ENCODE results near the gene CIROP. TPM values are rescaled to one million over a fixed set of nuclear protein-coding genes. Genes with fewer than 3 reads are reported as not detected.

CIROP gene, protein sequence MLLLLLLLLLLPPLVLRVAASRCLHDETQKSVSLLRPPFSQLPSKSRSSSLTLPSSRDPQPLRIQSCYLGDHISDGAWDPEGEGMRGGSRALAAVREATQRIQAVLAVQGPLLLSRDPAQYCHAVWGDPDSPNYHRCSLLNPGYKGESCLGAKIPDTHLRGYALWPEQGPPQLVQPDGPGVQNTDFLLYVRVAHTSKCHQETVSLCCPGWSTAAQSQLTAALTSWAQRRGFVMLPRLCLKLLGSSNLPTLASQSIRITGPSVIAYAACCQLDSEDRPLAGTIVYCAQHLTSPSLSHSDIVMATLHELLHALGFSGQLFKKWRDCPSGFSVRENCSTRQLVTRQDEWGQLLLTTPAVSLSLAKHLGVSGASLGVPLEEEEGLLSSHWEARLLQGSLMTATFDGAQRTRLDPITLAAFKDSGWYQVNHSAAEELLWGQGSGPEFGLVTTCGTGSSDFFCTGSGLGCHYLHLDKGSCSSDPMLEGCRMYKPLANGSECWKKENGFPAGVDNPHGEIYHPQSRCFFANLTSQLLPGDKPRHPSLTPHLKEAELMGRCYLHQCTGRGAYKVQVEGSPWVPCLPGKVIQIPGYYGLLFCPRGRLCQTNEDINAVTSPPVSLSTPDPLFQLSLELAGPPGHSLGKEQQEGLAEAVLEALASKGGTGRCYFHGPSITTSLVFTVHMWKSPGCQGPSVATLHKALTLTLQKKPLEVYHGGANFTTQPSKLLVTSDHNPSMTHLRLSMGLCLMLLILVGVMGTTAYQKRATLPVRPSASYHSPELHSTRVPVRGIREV
- total RNA-seq = not detected

DNA sequence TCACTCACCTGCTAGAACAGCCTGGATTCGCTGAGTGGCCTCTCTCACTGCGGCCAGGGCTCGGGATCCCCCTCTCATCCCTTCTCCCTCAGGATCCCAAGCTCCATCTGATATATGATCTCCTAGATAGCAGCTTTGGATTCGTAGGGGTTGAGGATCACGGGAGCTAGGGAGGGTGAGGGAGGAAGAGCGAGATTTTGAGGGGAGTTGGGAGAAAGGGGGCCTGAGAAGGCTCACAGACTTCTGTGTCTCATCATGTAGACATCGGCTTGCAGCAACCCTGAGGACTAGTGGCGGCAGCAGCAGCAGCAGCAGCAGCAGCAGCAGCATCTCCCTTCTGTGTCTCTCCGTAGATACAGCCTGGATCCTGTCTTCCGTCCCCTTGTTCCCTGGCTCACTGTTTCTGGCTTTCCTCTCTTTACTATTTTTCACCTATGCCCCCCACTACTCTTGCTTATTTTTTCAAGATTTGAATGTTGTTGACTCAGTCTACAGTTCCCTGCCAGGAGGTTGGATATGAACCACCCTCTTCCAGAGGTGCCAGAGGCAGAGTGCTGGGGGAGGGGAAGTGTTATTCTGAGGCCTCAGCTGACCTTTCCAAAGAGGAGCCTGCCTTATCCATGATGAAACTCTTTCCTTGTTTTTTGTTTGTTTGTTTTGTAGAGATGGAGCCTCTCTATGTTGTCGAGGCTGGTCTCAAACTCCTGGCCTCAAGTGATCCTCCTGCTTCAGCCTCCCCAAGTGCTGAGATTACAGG lies at the start of gene CIROP:
Gene CIROP (minus strand): TSS at position 399 of the 757 bp plus-strand sequence. CDS start 69 bp downstream, at position 330.
- Histone ChIP-seq H3K9me3 (no peaks in the 10 kb centered on the region), H3K27ac (no peak within 1 kb of the TSS), H3K27me3 (no peaks in the 10 kb centered on the region), H3K36me3 (no peaks in the 10 kb centered on the region), H3K4me3 (no peak within 1 kb of the TSS), H3K4me1 (no peaks in the 10 kb centered on the region)
- no peak for DNase-seq
- TF ChIP-seq, protein P1, sequence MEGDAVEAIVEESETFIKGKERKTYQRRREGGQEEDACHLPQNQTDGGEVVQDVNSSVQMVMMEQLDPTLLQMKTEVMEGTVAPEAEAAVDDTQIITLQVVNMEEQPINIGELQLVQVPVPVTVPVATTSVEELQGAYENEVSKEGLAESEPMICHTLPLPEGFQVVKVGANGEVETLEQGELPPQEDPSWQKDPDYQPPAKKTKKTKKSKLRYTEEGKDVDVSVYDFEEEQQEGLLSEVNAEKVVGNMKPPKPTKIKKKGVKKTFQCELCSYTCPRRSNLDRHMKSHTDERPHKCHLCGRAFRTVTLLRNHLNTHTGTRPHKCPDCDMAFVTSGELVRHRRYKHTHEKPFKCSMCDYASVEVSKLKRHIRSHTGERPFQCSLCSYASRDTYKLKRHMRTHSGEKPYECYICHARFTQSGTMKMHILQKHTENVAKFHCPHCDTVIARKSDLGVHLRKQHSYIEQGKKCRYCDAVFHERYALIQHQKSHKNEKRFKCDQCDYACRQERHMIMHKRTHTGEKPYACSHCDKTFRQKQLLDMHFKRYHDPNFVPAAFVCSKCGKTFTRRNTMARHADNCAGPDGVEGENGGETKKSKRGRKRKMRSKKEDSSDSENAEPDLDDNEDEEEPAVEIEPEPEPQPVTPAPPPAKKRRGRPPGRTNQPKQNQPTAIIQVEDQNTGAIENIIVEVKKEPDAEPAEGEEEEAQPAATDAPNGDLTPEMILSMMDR (IDR thresholded peaks at IDR 0.05) = no peak
- TF ChIP-seq POLR2A (IDR thresholded peaks at IDR 0.05) = no peak

DNA sequence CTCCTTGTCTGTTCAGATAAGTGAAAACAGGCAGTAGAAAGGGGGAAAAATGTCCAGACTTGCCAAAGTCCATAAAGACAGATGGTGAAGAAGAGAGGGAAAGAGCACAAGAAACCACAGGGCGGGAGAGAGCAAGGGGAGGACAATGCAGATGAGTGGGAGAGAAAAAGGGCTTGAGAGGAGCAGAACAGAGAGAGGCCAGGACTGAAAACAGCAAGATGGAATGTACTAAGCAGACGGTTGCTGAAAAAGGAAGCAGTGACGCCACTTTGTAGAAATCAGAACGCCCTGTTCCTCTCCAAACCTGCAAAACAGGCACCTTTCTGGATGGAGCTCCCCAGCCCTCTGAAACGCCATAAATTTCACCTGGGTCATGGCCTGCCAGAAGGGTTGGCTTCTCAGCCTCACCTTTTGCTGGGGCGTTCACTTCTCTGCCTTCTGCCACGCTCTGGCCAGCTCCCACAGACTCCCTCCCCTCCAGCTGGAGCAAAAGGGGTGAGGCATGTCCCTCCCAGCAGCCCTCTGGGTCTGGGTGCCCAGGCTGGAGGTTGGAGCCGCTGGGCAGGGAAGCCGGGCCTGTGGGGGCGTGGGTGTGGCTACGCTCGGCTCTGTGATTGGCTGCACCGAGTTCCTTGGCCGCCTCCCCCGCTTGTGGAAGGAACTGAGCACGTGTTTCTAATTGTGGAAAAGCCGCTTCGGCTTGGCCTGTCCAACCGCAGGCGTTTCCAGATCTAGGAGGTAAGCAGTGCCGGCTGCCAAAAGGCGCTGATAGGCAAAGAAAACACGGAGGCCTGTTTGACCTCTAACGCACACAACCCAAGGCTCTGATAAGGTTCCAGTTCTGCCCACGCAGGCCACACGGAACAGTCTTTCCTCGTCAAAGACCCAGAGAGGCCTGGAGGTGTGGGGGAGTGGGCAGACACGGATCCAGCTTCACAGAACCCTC lies 49.3 kb upstream of the CIROP start:
- no peak for TF ChIP-seq POLR2A (IDR thresholded peaks at IDR 0.05)
- TF ChIP-seq, protein P1 (IDR thresholded peaks at IDR 0.05) = no peak
- Histone ChIP-seq H3K27me3 (no peaks in the 10 kb centered on the region), H3K4me3 (peak overlapping the region in 1 of 4 donors; percentile 29), H3K4me1 (peaks cover 0 to 9% (median 0%) of the 10 kb centered on the region in 4 donors), H3K36me3 (no peaks in the 10 kb centered on the region), H3K9me3 (no peaks in the 10 kb centered on the region), H3K27ac (peak overlapping the region; percentile 60 to 80 (median 70))
- DNase-seq = peak; percentile 31 to 84 (median 77)

GRCh38 chr14:23151342-23151741 lies 46.6 kb upstream of the CIROP start:
- H3K27me3 ChIP-seq = no peaks in the 10 kb centered on the region
- H3K4me3 ChIP-seq = no peak overlapping the region
- no peaks in the 10 kb centered on the region for H3K9me3 ChIP-seq
- TF ChIP-seq, protein P1 (IDR thresholded peaks at IDR 0.05) = no peak
- no peak for TF ChIP-seq POLR2A (IDR thresholded peaks at IDR 0.05)
- no peak overlapping the region for H3K27ac ChIP-seq
- DNase-seq = no peak
- no peaks in the 10 kb centered on the region for H3K36me3 ChIP-seq
- peaks cover 0 to 9% (median 0%) of the 10 kb centered on the region in 4 donors for H3K4me1 ChIP-seq

DNA sequence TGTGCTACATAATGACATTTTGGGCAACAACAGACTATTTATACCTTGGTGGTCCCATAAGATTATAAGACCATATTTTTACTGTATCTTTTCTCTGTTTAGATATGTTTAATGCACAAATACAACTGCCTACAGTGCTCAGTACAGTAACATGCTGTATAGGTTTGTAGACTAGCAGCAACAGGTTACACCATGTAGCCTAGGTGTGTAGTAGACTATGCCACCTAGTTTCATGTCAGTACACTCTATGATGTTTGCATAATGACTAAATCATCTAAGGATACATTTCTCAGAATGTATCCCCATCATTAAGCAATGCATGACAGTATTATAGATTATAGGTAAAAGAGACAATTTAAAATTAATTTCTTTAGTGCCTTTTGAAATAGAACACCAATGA lies 45.0 kb upstream of the CIROP start:
- H3K4me3 ChIP-seq = no peak overlapping the region
- H3K4me1 ChIP-seq = peaks cover 0 to 3% (median 0%) of the 10 kb centered on the region in 4 donors
- no peaks in the 10 kb centered on the region for H3K36me3 ChIP-seq
- no peak for DNase-seq
- H3K27ac ChIP-seq = no peak overlapping the region
- H3K27me3 ChIP-seq = no peaks in the 10 kb centered on the region
- H3K9me3 ChIP-seq = no peaks in the 10 kb centered on the region
- TF ChIP-seq, protein P1 (IDR thresholded peaks at IDR 0.05) = no peak
- no peak for TF ChIP-seq POLR2A (IDR thresholded peaks at IDR 0.05)

Data from Peyer's patch (tissue), 4 donors.